SK-N-SH (cell line): Measurements from ENCODE around the gene PARP12. TPM values are rescaled to one million over a fixed set of nuclear protein-coding genes. Genes with fewer than 3 reads are reported as not detected.

ENCODE experiments used
- CTCF ChIA-PET: fragments of 300-600, 350-600 bp; formaldehyde crosslinking; extraction: SDS; loops from one replicate; lab custom pipeline; 2021; lab: Yijun Ruan, JAX
- POLR2A ChIA-PET: fragments of 350-600 bp; sonication (Branson Sonifier 250); formaldehyde crosslinking; extraction: SDS; loops from one replicate; lab custom pipeline; 2020; ENCODE audit warnings: antibody characterized with exemption, inconsistent platforms; lab: Yijun Ruan, JAX
- DNase-seq: peaks from one replicate; pipeline ENCODE4 v3.0.0; 2012
- H2AFZ ChIP-seq: fragments of 200-600 bp; sonication (generic); 2 replicates; pipeline ENCODE4 v1.8.1; 2016; ENCODE audit warnings: antibody characterized with exemption, mild to moderate bottlenecking, low read depth
- H3F3A ChIP-seq: fragments of 200-600 bp; sonication (generic); replicated peaks from 2 replicates; pipeline ENCODE3; 2016; ENCODE audit warnings: antibody characterized with exemption, mild to moderate bottlenecking; ENCODE audit not compliant: insufficient read depth
- H3K27ac ChIP-seq, 2 experiments: fragments of 200-500 bp in 1 of 2; fragments of 200-600 bp in 1 of 2; sonication (Bioruptor generic) in 1 of 2; sonication (generic), shearing (Covaris generic) in 1 of 2; 2 replicates each; pipeline versions ENCODE4 v1.5.1 to v1.6.1; 2014 to 2016; ENCODE audit warnings: low read depth in 2 of 2, inconsistent platforms in 1 of 2, low read length in 1 of 2, mild to moderate bottlenecking in 1 of 2, mixed read lengths in 1 of 2
- H3K27me3 ChIP-seq: fragments of 200-600 bp; sonication (generic), shearing (Covaris generic); 2 replicates; pipeline ENCODE4 v1.6.1; 2016; ENCODE audit warnings: mixed run types; ENCODE audit not compliant: insufficient read depth
- H3K36me3 ChIP-seq, 2 experiments: fragments of 200-500 bp in 1 of 2; fragments of 200-600 bp in 1 of 2; sonication (Bioruptor generic) in 1 of 2; sonication (generic) in 1 of 2; replicated peaks in 1 of 2; 2 replicates each; pipeline versions ENCODE3 to v1.5.1; 2014 to 2016; ENCODE audit warnings: low read length in 1 of 2, mild to moderate bottlenecking in 1 of 2; ENCODE audit not compliant: insufficient read depth in 2 of 2, control insufficient read depth in 1 of 2
- H3K4me1 ChIP-seq, 2 experiments: fragments of 200-500 bp in 1 of 2; fragments of 200-600 bp in 1 of 2; sonication (Bioruptor generic) in 1 of 2; sonication (generic), shearing (Covaris generic) in 1 of 2; 2 replicates each; pipeline versions ENCODE4 v1.5.1 to v1.6.1; 2014 to 2016; ENCODE audit warnings: low read depth in 1 of 2, low read length in 1 of 2, mixed run types in 1 of 2; ENCODE audit not compliant: insufficient read depth in 2 of 2, control insufficient read depth in 1 of 2
- H3K4me2 ChIP-seq: fragments of 200-600 bp; sonication (generic), shearing (Covaris generic); 2 replicates; pipeline ENCODE4 v1.6.1; 2017; ENCODE audit warnings: mixed run types
- H3K4me3 ChIP-seq, 2 experiments: fragments of 200-500 bp in 1 of 2; fragments of 200-600 bp in 1 of 2; sonication (Bioruptor generic) in 1 of 2; sonication (generic), shearing (Covaris generic) in 1 of 2; 2 replicates each; pipeline versions ENCODE4 v1.5.1 to v1.8.1; 2014 to 2016; ENCODE audit warnings: low read depth in 2 of 2, inconsistent platforms in 1 of 2, low read length in 1 of 2, mild to moderate bottlenecking in 1 of 2, mixed read lengths in 1 of 2, moderate library complexity in 1 of 2
- H3K79me2 ChIP-seq: fragments of 200-600 bp; sonication (generic); 2 replicates; pipeline ENCODE4 v1.8.1; 2017; ENCODE audit warnings: mild to moderate bottlenecking; ENCODE audit not compliant: insufficient read depth
- H3K9ac ChIP-seq: fragments of 200-600 bp; sonication (generic); 2 replicates; pipeline ENCODE4 v1.6.1; 2017; ENCODE audit warnings: mixed run types
- H3K9me2 ChIP-seq: fragments of 200-600 bp; sonication (generic); 2 replicates; pipeline ENCODE4 v1.6.1; 2017; ENCODE audit warnings: mixed run types
- H3K9me3 ChIP-seq: fragments of 200-600 bp; sonication (generic); 2 replicates; pipeline ENCODE4 v1.6.1; 2017; ENCODE audit warnings: mixed run types, mild to moderate bottlenecking, moderate library complexity
- H4K20me1 ChIP-seq: fragments of 200-600 bp; sonication (generic); 2 replicates; pipeline ENCODE4 v1.6.1; 2017; ENCODE audit warnings: mild to moderate bottlenecking, mixed run types; ENCODE audit not compliant: insufficient read depth
- CHD2 ChIP-seq: fragments of 150-350 bp; IDR thresholded peaks from 2 replicates; pipeline ENCODE4 v1.6.1; 2018; ENCODE audit warnings: low read length; ENCODE audit not compliant: partially characterized antibody
- ELF1 ChIP-seq: IDR thresholded peaks from 2 replicates; pipeline ENCODE4 v1.4.0; 2012
- EP300 ChIP-seq, 2 experiments: IDR thresholded peaks; 2 replicates each; pipeline versions ENCODE4 v1.4.0 to v1.6.1; 2012; ENCODE audit warnings: borderline replicate concordance in 1 of 2, low read depth in 1 of 2, low read length in 1 of 2
- FOXJ3 ChIP-seq: sonication (generic); formaldehyde crosslinking; IDR thresholded peaks from 2 replicates; pipeline ENCODE4 v1.5.1; 2020; ENCODE audit warnings: mild to moderate bottlenecking, missing genetic modification reagents
- JUND ChIP-seq: IDR thresholded peaks from 2 replicates; pipeline ENCODE4 v1.4.0; 2012
- MXI1 ChIP-seq: IDR thresholded peaks from 2 replicates; pipeline ENCODE4 v1.6.1; 2012; ENCODE audit warnings: mild to moderate bottlenecking, low read depth, low read length, improper control_type of control experiment
- NFIC ChIP-seq: IDR thresholded peaks from 2 replicates; pipeline ENCODE4 v1.4.0; 2012; ENCODE audit warnings: borderline replicate concordance
- RAD21 ChIP-seq: IDR thresholded peaks from 2 replicates; pipeline ENCODE4 v1.6.1; 2012; ENCODE audit warnings: mild to moderate bottlenecking, low read length
- RCOR1 ChIP-seq: fragments of 150-350 bp; IDR thresholded peaks from 2 replicates; pipeline ENCODE4 v1.6.1; 2017; ENCODE audit warnings: antibody characterized with exemption, low read length
- RFX5 ChIP-seq: IDR thresholded peaks from 2 replicates; pipeline ENCODE4 v1.6.1; 2012; ENCODE audit warnings: mild to moderate bottlenecking, improper control_type of control experiment, low read length
- SIN3A ChIP-seq: IDR thresholded peaks from 2 replicates; pipeline ENCODE4 v1.6.1; 2012; ENCODE audit warnings: low read depth, mild to moderate bottlenecking, low read length, moderate library complexity, borderline replicate concordance
- TCF12 ChIP-seq: IDR thresholded peaks from 2 replicates; pipeline ENCODE4 v1.4.0; 2012
- YY1 ChIP-seq: IDR thresholded peaks from 2 replicates; pipeline ENCODE4 v1.4.0; 2012; ENCODE audit warnings: low read depth, mild to moderate bottlenecking
- WGBS: methylation state at CpG from one replicate; pipeline ENCODE4 v1.1.6; 2017; ENCODE audit warnings: low lambda C conversion rate; 5-methylcytosine and 5-hydroxymethylcytosine counted together
- polyA plus RNA-seq, 3 experiments: library from polyadenylated mRNA; depleted of rRNA; stranded (reverse); fragments of >200 nt; gene quantifications; 2 replicates each; pipeline ENCODE4 v1.2.3, GENCODE V29; 2012
- TF ChIP-seq, protein P1 (sequence below): fragments of 150-350 bp; IDR thresholded peaks from 2 replicates; pipeline ENCODE4 v1.6.1; 2016; ENCODE audit warnings: mild to moderate bottlenecking, low read depth, low read length
- TF ChIP-seq, protein P2 (sequence below): IDR thresholded peaks from 2 replicates; pipeline ENCODE4; 2012
- TF ChIP-seq, protein P3 (sequence below): fragments of 150-350 bp; IDR thresholded peaks from 2 replicates; pipeline ENCODE4 v1.6.1; 2017; ENCODE audit warnings: antibody characterized with exemption, low read length, low read depth, borderline replicate concordance

PARP12 gene
- polyA plus RNA-seq, 1 of the 3 experiments (the other 2 are of a cell fraction), result 17.7 TPM

DNA sequence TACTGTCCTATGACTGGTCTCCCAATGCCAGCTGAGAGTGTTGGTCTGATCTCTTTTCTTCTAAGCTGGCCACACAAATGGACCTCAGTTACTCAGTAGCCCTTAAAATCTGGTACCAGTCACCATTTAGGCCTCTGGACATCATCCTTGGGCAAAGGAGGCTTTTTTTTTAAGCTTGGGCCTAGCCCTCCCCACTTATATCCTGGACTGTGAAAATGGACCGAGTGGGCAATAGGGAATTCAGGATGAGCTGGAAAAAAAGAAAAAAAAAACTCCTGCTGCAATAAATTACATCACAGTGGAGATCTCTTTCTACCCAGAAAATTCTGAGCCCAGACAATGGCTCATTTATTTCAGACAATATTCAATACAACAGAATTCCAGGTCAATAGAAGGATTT, 68.4 kb downstream of the PARP12 start (continued):
- TF ChIP-seq, protein P1, sequence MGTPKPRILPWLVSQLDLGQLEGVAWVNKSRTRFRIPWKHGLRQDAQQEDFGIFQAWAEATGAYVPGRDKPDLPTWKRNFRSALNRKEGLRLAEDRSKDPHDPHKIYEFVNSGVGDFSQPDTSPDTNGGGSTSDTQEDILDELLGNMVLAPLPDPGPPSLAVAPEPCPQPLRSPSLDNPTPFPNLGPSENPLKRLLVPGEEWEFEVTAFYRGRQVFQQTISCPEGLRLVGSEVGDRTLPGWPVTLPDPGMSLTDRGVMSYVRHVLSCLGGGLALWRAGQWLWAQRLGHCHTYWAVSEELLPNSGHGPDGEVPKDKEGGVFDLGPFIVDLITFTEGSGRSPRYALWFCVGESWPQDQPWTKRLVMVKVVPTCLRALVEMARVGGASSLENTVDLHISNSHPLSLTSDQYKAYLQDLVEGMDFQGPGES, result no peak
- TF ChIP-seq EP300 (IDR thresholded peaks at IDR 0.05; ENCODE audit: borderline replicate concordance in 1 of 2, low read depth in 1 of 2, low read length in 1 of 2) (no peak), ELF1 (no peak), RAD21 (no peak), CHD2 (no peak)

DNA sequence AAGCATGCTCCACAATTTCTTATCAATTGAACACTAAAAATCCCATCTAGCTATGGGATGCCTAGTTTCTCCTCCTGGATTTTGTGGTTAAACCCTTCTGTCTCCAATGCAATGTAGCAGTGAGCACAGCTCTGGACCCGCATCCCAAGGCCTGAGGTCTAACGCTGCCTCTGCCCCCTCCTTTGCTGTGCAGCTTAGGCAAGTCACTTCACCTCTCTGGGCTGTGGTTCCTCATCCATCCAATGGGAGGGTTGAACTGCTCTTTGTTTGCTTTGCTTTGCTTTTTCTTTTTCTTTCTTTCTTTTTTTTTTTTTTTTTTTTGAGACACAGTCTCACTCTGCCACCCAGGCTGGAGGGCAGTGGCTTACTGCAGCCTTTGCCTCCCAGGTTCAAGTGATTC, 69.2 kb downstream of the PARP12 start:
- no peak overlapping the region for H3K27ac ChIP-seq
- no peak overlapping the region for H3K4me2 ChIP-seq
- peaks cover 0 to 9% of the 10 kb centered on the region in 2 experiments; a peak in 1 of 4 replicates for H3K4me1 ChIP-seq
- DNase-seq, result no peak
- H3K79me2 ChIP-seq, result no peaks in the 10 kb centered on the region
- no peaks in the 10 kb centered on the region for H4K20me1 ChIP-seq
- CTCF ChIA-PET, result interaction anchor here (1.4 to 4.4 kb wide), 7 partner anchors 9 to 494 kb away, joined by 3 to 47 read pairs (median 7); no protein-coding TSS in a partner anchor
- no peak overlapping the region for H3K4me3 ChIP-seq
- no peaks in the 10 kb centered on the region for H3K9me3 ChIP-seq
- H3K27me3 ChIP-seq, result no peaks in the 10 kb centered on the region
- H3K9ac ChIP-seq, result no peak overlapping the region
- TF ChIP-seq FOXJ3 (CRISPR knock-in tag), result no peak
- no peak for TF ChIP-seq SIN3A
- TF ChIP-seq, protein P2, sequence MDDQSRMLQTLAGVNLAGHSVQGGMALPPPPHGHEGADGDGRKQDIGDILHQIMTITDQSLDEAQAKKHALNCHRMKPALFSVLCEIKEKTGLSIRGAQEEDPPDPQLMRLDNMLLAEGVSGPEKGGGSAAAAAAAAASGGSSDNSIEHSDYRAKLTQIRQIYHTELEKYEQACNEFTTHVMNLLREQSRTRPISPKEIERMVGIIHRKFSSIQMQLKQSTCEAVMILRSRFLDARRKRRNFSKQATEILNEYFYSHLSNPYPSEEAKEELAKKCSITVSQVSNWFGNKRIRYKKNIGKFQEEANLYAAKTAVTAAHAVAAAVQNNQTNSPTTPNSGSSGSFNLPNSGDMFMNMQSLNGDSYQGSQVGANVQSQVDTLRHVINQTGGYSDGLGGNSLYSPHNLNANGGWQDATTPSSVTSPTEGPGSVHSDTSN, result no peak
- no peak for TF ChIP-seq RAD21
- no peak for TF ChIP-seq RFX5
- TF ChIP-seq, protein P3, sequence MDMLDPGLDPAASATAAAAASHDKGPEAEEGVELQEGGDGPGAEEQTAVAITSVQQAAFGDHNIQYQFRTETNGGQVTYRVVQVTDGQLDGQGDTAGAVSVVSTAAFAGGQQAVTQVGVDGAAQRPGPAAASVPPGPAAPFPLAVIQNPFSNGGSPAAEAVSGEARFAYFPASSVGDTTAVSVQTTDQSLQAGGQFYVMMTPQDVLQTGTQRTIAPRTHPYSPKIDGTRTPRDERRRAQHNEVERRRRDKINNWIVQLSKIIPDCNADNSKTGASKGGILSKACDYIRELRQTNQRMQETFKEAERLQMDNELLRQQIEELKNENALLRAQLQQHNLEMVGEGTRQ, result no peak
- H3K9me2 ChIP-seq, result no peaks in the 10 kb centered on the region
- H3K36me3 ChIP-seq, result no peaks in the 10 kb centered on the region
- 92% methylated on average over 2 of the region's 2 CpGs for WGBS
- H2AFZ ChIP-seq, result no peak overlapping the region
- H3F3A ChIP-seq, result no peaks in the 10 kb centered on the region
- POLR2A ChIA-PET, result no interaction called here

DNA sequence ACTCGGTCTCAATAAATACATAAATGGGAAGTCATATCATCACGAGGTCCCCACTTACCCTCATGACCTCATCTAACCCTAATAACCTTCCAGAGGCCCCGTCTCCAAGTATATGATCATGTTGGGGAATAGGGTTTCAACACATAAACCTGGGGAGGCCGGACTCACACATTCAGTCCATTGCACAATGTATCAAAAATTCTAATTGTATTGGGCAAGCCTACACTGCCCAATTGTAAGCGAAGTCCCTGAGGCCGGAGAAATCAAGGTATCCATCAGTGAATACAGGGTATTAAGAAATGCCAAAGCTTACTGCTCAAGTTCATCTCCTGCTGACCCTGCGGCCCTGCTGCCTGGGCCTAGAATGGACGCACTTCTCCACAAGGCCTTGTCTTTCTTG, 69.6 kb downstream of the PARP12 start:
- DNase-seq, result no peak
- 90% methylated on average over 8 of the region's 8 CpGs for WGBS
- no peak for TF ChIP-seq RFX5
- TF ChIP-seq SIN3A, result no peak
- TF ChIP-seq YY1, result no peak
- TF ChIP-seq RCOR1, result no peak
- no peak for TF ChIP-seq JUND
- no peak for TF ChIP-seq TCF12
- no peak for TF ChIP-seq MXI1
- no peak for TF ChIP-seq NFIC
- TF ChIP-seq, protein P3, result no peak
- Histone ChIP-seq H3K27me3 (no peaks in the 10 kb centered on the region), H4K20me1 (no peaks in the 10 kb centered on the region), H3K9me2 (no peaks in the 10 kb centered on the region), H3K9me3 (no peaks in the 10 kb centered on the region), H3K79me2 (no peaks in the 10 kb centered on the region), H3K9ac (no peak overlapping the region), H2AFZ (no peak overlapping the region), H3K4me3 (no peak overlapping the region), H3K4me1 (peaks cover 0 to 9% of the 10 kb centered on the region in 2 experiments; a peak in 1 of 4 replicates), H3K27ac (no peak overlapping the region), H3F3A (no peaks in the 10 kb centered on the region), H3K36me3 (no peaks in the 10 kb centered on the region), H3K4me2 (no peak overlapping the region)
- POLR2A ChIA-PET, result no interaction called here
- CTCF ChIA-PET, result interaction anchor here (1.0 to 4.4 kb wide), 8 partner anchors 9 to 392 kb away, joined by 3 to 47 read pairs (median 4); no protein-coding TSS in a partner anchor
